HG02852 (cell line): ENCODE data around the gene SDCCAG8.

Experiments used
- ATAC-seq: cut with Tn5 transposase; IDR thresholded peaks from one replicate; pipeline ENCODE4 v1.9.1; 2021; ENCODE audit warnings: mild to moderate bottlenecking, moderate library complexity; ENCODE audit not compliant: unreplicated experiment

The SDCCAG8 gene

DNA sequence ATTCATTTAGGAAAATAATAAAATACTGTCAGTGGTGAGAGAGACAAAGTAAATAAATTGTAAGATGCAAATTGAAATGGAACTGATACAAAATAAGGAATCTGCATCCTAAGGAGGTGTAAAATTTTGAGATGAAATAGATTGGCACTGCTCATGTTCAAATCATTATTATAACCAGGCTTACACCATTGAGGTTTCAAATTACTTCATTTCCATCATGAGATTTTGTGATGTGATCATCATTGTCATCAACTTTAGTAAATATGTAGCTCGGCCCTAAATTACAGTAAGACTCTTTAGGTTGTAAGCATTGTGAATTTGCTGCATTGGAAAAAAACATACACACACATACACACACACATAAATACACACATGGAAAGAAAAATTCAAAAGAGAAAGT is 123.4 kb downstream of the SDCCAG8 start:
- no peak for ATAC-seq

DNA sequence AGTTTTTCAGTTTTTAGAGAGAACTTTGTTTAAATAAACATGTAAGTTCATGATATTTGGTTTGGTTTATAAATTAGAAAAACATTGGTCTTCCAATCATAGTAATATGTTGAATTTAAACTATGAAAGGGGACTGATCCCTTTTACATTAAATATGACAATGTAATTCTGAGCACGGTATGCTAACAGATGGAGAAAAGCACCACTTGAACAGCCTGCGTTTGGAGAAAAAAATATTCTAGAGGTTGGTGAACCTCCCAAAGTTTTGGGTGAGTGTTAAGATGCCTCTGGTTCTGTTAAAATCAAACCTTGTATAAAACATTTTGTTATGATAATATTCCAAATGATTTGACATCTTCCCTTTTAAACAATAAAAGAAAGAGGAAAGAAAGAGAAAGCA is 123.9 kb downstream of the SDCCAG8 start:
- ATAC-seq, result no peak

DNA sequence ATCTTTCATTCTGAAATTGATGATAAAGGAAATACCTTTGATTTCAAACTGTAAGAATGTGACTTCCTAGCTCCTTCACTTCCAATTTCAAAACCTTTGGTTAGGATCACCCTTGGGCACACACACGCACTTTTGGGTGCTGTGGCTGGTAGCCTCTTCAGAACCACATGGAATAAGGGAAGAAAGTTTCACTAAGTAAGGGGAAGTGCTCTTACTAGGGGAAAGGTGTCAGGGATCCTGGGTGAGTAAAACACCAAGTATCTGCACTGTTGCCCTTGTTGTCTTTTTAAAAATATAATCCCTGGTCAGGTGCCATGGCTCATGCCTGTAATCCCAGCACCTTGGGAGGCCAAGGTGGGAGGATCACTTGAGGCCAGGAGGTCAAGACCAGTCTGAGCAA is 132.4 kb downstream of the SDCCAG8 start:
- ATAC-seq, result no peak

DNA sequence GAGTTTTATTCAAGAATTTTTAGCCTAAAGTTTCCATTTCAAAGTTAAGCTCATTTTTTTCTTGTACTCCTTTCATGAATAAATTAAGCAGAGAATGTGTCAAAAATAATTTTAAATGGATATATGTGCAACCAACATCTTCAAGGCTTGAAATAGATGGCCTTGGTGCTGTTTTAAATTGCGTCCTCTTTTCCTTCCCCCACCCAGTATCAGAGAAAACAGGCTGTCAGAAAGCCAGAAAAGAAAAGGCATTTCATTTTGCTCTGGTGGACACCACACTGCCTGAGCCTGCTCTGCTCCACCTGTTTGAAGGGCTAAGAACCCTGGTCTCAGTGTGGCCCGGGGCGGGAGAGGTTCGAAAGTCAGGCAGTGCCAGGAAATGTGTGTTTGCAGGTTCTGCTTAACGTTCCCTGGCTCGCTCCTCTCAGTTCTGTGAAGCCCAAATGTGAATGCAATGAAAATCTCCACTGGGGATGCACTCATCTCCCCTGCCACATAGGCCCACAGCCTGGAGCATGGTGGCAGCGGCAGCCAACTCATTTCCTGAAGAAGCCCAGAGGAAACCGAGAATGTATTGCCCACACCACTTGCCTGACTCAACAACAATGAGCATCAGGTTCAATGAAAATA is 134.4 kb downstream of the SDCCAG8 start:
- ATAC-seq, result no peak

DNA sequence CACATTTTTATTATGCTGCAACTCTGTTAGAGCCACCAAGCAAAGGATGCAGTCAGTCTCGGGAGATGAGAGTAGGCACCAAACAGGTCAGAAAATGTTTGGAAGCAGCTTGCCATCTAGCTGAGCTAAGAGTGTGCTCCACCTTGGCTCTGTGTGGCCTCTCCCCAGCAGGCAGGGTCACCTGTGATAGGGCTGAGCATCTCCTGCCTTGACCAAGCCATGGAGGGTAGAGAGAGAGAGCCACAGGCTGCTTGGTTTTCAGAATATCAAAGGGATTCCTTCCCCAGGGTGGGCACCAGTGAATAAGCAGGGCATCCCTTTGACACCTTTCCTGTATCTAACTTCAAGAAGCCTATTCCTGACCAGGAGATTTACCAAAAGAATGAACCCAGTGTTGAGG is 135.5 kb downstream of the SDCCAG8 start:
- ATAC-seq, result no peak

DNA sequence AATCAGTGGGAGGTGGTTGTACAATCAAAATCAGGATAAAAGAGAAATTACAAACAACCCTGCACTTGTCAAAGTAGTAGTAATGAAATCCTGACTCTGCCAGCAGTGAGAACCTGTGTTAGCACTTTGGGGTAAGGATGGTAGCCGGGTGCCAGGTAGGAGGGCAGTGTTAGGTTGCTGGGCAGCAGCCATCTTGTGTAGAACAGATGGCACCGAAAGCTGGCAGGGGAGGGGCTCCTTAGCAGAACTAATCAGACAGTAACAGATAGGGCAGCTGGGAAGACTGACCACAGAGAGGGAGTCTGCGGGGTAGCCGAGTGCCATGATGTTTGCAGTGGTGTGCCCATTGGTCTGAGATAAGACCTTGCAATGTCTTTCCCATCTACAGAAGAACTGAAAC is 137.3 kb downstream of the SDCCAG8 start:
- no peak for ATAC-seq

DNA sequence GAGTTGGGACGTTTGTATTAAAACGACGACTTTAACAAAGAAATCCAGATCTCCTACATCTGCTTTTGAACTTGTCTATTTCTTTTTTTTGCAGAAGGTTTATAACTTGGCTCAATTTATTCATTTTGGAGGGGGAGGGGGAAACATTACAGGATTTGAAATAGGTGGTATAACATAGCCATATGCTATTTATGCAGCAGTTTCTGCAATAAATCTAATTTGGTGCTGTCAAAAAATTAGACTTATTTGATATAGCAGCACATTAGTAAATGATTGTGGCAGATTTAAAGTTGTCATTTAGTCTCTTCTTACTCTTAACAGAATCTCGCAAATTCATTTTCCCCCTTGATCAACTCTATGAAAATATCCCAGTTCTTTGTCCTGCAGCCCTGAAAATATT is 138.2 kb downstream of the SDCCAG8 start:
- ATAC-seq, result no peak

DNA sequence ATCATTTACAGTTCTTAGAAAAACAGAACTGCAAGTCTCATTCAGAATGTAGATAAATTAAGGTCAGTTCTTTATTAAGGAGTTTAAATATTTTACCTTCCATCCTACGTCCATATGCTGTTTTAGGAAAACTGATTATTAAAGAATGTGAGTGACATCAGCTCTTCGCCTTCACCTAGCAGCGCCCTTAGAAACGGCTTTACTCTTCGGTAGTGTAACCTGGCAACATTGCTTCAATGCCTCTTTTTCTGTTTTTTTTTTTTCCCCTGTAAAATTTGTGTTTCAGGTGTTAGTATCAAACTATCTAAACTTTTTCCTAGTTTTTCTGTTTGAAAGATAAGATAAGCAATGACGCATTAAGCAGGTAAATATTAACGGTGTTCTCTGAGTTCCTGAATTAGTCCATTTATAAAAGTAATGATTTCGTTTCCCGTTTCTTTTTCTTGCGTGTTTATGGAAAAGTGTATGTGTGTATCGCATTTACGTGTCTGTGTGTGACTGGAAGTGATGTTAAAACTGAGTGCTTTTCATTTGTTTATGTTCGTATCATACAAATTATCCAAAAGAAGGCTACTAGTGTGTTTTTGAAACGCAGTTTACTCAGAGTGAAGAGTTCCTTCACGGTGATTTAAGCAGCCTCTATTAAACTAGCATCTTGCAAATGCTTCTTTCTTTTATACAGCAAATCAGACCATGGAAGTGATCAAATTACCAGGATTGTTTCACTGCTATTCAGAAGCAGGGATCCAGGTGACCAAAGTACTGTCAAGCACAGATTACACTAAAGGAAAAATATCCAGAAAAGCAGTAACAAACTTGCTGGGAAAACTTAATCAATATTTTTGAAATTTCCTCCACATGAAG is 139.0 kb downstream of the SDCCAG8 start:
- ATAC-seq, result no peak

DNA sequence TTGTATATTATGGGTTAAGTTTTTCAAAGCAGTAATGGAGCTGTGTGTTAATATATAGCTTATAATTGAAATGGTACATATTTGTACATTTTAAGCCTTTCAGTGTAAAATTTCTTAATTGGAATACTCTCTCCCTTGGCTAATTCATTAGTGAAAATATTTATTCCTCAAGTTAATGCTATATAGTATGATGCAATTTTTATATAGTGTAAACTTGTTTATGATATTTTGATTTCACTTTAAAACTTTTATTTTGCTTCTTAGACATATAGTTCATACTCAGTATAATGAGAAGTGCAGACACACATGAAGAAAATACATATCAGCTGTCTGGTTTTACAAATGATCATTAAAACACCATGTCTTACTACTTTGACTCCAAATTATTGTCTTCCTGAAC is 140.6 kb downstream of the SDCCAG8 start:
- ATAC-seq, result no peak

DNA sequence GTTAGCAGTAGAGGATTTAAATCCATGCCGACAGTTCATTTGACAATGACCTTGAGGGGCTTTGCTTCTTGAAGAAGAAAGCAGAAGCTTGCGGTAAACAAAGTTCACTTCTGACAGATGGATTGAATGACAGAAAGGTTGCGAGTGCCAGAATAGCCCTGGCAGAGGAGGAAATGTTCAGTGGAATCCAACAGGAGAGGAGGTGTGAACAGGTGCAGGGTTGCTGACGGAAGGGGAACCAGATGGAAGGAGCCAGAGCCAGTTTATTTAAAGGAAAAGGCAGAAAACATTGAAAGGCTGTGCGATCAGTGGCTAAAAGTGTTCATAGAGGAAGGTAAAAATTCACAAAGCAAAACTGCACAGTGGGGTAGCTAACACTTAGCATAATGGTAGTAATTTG is 141.0 kb downstream of the SDCCAG8 start:
- no peak for ATAC-seq

DNA sequence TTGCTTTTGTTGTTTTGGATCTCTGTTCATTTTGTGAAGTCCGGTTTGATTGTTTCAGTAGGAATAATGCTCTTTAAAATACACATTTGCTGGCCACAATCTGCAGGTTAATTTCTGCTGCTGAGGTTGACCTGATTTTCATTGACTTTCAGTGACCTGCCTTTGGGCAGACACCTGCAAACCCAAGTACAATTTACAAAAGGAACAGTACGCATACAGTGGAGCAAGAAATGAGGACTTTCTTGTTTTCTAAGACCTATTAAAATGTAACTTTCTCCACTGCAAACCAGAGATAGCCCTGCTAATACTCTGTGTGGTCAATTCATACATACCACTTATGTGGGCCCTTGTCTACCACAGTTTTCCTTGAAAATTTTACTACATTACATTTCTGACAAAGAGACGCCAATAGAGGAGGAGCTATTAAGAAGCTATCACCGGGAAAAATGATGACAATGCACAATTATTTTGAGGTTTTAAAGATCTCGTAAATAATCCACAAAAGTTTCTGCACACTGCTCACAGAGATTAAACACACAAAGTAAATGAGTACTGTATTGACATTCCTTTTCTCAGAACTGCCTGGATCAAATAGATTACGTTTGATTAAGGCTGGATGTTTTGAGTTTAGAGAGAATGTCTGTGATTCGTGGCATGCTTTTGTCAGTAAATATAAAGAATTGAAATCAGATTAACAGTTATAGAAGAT is 141.9 kb downstream of the SDCCAG8 start:
- ATAC-seq, result no peak

DNA sequence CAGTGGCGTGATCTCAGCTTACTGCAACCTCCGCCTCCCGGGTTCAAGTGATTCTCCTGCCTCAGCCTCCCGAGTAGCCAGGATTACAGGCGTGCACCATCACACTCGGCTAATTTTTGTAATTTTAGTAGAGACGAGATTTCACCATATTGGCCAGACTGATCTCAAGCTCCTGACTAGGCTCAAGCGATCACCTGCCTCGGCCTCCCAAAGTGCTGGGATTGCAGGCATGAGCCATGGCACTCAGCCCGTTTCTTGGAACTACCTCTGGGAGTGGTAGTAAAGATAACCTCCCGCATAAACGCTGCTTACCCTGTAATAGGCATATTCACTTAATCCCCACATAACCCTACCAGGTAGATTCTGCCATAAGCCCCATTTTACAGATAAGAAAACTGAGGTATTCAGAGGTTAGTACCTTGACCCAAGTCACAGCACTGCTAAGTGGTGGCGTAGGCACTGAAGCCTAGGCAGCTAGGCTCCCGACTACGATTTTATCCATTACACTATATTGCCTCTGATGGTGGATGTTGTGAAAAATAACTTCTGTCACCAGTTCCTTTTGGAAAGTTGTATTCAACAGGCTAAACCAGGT is 143.8 kb downstream of the SDCCAG8 start:
- ATAC-seq, result no peak

DNA sequence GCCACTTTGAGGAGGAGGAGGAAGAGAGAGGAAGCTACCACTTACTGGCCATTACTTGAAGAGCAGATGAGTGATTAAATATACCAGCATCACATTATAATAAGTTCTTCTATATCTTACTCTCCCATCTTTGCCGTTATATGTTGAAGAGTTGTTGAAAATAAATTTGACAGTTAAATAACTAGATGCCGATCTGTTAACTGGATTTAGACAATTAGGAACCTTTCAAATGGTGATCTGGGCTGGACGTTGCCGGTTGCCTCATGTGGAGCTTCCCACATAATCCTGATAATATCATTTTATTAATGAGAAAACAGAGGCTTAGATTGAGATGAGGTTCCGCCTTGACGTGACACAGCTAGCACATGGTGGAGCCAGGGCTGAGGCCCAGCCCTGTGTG is 147.0 kb downstream of the SDCCAG8 start:
- ATAC-seq, result no peak

DNA sequence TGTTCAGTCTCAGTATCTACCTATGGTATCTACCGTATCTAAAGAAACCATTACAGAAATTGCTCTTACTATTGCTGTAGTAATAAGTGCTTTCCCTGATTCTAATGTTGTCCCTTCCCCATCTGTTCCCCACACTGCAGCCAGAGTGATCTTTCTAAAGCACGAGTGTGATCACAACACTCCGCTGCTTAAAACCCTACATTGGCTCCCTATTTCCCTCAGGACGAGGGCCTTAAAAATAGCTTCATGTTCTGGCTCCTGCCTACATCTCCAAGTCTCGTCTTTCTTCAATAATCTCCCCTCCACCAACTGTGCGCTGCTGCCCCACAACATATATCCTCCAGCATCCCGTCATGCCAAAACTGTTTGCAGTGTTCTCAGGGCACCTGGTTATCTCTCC is 150.6 kb downstream of the SDCCAG8 start:
- no peak for ATAC-seq

DNA sequence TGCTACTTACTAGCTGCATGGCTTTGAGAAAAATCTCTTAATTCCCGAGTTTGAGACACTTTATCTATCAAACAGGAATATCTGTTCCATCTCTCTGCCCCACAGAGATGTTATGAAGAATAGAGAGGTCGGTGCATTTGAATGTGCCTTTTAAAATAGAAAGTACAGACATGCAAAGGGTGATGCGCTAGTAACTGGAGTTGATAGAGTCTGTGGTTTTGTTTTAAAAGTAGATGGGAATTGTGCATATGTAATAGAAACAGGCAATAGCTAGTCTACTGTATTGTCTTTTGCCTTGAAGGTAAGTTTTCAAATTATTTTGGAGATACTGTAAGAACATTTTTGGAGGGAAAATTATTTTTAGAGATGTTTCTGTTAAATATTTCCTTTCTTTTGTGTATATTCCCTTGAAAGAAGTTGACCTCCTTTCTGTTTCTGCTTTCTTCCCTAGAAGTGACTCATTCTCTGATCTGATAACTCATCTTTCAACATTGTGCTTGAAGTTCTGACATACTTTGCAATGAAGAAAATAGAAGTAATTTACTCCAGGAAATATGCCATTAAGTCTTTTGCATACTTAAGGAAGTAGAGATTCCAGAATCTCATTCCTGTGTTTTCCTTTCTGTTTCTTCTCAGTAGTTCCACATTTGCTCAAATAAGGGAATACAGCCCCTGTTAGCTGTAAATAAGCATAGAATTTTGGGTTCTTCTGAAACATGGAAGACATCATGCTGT is 151.6 kb downstream of the SDCCAG8 start:
- ATAC-seq, result no peak

DNA sequence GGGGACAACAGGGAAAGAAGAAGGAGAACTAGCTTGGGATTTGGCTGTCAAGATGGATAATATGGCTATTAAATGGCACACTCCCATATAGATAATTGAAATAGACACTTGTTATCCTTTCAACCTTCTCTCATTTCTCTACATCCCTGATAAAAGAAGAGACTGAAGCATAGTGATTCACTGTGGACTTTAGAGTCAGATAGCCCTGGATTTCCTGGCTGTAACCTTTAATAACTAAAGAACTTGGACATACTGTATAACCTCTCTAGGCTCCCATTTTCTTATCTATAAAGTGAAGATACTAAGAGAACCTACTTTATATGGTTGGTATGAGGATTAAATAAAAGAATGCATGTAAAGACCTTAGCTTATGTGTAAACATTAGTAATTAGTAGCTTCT is 152.6 kb downstream of the SDCCAG8 start:
- no peak for ATAC-seq

DNA sequence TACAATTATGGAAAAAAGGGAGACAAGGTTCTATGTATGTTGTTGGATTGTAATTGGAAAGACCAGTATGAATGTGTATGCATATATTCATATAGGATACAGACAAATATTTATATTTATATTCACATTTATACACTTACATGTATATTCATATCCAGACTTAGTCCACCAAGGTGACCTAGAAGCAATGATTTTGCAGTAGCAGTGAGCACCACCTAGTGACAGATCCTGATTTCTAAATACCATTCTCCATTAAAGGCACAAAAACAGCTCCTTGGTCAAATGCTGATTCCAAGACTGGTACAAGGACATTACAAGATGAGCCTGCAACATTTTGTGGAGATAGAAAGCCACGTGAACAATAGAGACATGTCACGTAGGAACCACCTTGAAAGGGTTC is 153.4 kb downstream of the SDCCAG8 start:
- no peak for ATAC-seq

DNA sequence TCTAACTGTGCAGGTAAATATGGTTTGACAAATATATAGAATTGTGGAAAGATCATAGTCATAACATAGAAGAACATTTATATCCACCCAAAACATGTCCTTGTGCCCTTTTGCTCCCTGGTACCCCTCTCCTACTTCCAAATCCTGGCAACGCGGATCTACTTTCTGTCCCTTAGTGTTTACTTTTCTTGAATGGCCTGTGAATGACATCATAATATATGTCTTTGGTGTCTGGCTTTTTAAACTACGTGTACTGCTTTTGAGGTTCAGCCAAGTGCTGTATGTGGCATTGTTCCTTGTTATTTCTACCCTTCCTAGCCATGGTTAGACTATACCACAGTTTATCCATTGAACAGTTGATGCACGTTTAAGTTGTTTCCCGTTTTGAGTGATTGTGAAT is 155.6 kb downstream of the SDCCAG8 start:
- no peak for ATAC-seq

DNA sequence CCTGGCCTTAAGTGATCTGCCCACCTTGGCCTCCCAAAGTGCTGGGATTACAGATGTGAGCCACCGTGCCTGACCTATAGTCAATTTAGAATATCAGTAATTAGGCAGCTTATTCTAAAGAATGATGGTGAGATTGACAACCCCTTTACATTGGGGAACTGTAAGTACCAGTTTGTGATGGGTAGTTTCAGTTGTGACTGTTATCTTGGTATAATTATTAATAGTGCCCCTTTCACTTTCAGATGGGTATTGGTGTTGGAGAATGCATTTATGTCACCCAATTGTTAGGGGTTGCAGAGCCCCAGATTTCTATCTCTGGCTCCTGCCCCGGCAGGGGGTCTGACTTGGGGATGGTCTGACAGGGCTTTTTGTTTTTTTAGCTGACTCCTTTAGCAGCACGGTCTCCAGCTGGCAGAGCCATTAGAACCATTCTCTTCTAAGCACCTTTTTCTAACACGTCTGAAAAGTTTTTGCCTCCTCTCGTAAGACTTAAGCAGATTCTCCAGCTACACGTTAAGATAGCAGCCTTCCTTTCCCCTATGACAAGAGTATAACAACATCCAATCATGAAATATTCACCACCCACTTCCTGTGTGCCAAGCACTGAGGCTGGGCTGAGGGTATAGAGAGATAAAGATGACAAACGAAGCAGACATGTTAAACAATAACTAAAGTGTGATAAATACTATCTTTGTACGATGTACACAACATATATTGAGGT is 157.8 kb downstream of the SDCCAG8 start:
- no peak for ATAC-seq

DNA sequence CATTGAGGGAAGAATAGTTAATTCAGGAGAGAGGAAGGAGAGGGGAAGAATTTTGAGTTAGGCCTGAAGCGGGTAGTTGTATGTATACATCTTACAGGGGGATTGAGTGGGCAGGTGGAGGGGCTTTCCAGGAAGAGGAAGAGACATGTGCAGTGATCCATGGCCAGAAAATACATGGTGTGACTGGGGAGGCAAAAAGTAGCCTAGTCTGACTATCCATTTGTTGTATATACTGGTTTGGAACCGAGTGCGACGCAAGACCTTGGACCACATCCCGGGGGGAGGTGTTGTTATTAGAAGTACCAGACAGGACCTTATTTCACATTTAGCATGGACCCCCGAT is 158.3 kb downstream of the SDCCAG8 start:
- no peak for ATAC-seq
